ENCODE results near the gene PARP11.

PARP11 gene

DNA sequence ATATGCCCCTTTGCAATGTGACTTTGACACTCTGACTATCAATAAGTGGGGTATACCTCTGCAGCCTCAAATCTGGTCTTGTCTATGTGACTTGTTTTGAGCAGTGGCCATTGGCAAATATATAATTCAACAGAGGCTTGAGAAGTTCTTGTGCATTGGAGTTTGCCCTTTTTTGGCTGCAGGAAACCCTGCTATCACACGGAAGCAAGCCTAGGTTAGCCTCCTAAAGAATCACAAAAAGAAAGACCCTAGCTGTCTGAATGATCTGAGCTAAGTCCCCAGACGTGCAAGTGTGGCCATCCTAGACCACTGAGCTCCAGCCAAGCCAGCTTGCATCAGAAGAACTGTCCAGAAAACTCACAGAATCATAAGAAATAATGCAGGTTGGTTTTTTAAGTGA is 31.8 kb upstream of the PARP11 start:
- Histone ChIP-seq H3K27ac (no peak overlapping the region), H3K27me3 (ENCODE audit: control insufficient read depth, insufficient read depth, low read length) (no peaks in the 10 kb centered on the region), H3K4me1 (peaks cover 3% of the 10 kb centered on the region), H3K9me3 (ENCODE audit: control insufficient read depth, low read length) (no peaks in the 10 kb centered on the region), H3K4me2 (ENCODE audit: low read length) (no peak overlapping the region), H2AFZ (peak overlapping the region; percentile 65), H3K4me3 (ENCODE audit: low read depth, low read length) (no peak overlapping the region), H3K36me3 (ENCODE audit: control insufficient read depth, insufficient read depth, low read length) (no peaks in the 10 kb centered on the region), H3K79me2 (no peaks in the 10 kb centered on the region), H3K9ac (no peak overlapping the region)
- TF ChIP-seq CTCF (IDR thresholded peaks at IDR 0.05) = no peak

- Histone ChIP-seq H3K4me1 (peaks cover 24% of the 10 kb centered on the region), H2AFZ (no peak overlapping the region), H3K27me3 (ENCODE audit: control insufficient read depth, insufficient read depth, low read length) (no peaks in the 10 kb centered on the region), H3K27ac (no peak overlapping the region), H3K4me2 (ENCODE audit: low read length) (no peak overlapping the region), H3K36me3 (ENCODE audit: control insufficient read depth, insufficient read depth, low read length) (no peaks in the 10 kb centered on the region), H3K9me3 (ENCODE audit: control insufficient read depth, low read length) (no peaks in the 10 kb centered on the region), H3K9ac (no peak overlapping the region), H3K4me3 (ENCODE audit: low read depth, low read length) (no peak overlapping the region), H3K79me2 (no peaks in the 10 kb centered on the region)
- no peak for TF ChIP-seq CTCF (IDR thresholded peaks at IDR 0.05)
These were observed 29.7 kb upstream of the PARP11 start for GRCh38 chr12:3902921-3903320.

- TF ChIP-seq CTCF (IDR thresholded peaks at IDR 0.05) = no peak
- Histone ChIP-seq H3K27me3 (ENCODE audit: control insufficient read depth, insufficient read depth, low read length) (no peaks in the 10 kb centered on the region), H2AFZ (no peak overlapping the region), H3K4me3 (ENCODE audit: low read depth, low read length) (no peak overlapping the region), H3K4me2 (ENCODE audit: low read length) (no peak overlapping the region), H3K36me3 (ENCODE audit: control insufficient read depth, insufficient read depth, low read length) (no peaks in the 10 kb centered on the region), H3K27ac (no peak overlapping the region), H3K4me1 (peaks cover 38% of the 10 kb centered on the region), H3K9me3 (ENCODE audit: control insufficient read depth, low read length) (no peaks in the 10 kb centered on the region), H3K79me2 (no peaks in the 10 kb centered on the region), H3K9ac (no peak overlapping the region)
These were observed 27.9 kb upstream of the PARP11 start for GRCh38 chr12:3901116-3901515.

GRCh38 chr12:3898756-3899155 is 25.6 kb upstream of the PARP11 start:
- Histone ChIP-seq H3K27me3 (ENCODE audit: control insufficient read depth, insufficient read depth, low read length) (no peaks in the 10 kb centered on the region), H3K9ac (no peak overlapping the region), H3K4me3 (ENCODE audit: low read depth, low read length) (no peak overlapping the region), H3K4me2 (ENCODE audit: low read length) (no peak overlapping the region), H2AFZ (peak overlapping the region; percentile 53), H3K27ac (peak overlapping the region; percentile 99), H3K79me2 (no peaks in the 10 kb centered on the region), H3K9me3 (ENCODE audit: control insufficient read depth, low read length) (no peaks in the 10 kb centered on the region), H3K4me1 (peaks cover 61% of the 10 kb centered on the region), H3K36me3 (ENCODE audit: control insufficient read depth, insufficient read depth, low read length) (no peaks in the 10 kb centered on the region)
- TF ChIP-seq CTCF (IDR thresholded peaks at IDR 0.05) = no peak

- peak overlapping the region; percentile 99 for H3K27ac ChIP-seq
- H3K79me2 ChIP-seq = no peaks in the 10 kb centered on the region
These were observed 24.3 kb upstream of the PARP11 start for GRCh38 chr12:3897371-3897971.

More at GRCh38 chr12:3897371-3897971, 24.3 kb upstream of the PARP11 start:
- Histone ChIP-seq H3K4me3 (ENCODE audit: low read depth, low read length) (peak overlapping the region; percentile 41), H3K4me1 (peaks cover 69% of the 10 kb centered on the region), H2AFZ (peak overlapping the region; percentile 5), H3K36me3 (ENCODE audit: control insufficient read depth, insufficient read depth, low read length) (no peaks in the 10 kb centered on the region), H3K9ac (no peak overlapping the region), H3K9me3 (ENCODE audit: control insufficient read depth, low read length) (no peaks in the 10 kb centered on the region), H3K27me3 (ENCODE audit: control insufficient read depth, insufficient read depth, low read length) (no peaks in the 10 kb centered on the region), H3K4me2 (ENCODE audit: low read length) (peak overlapping the region; percentile 63)
- no peak for TF ChIP-seq CTCF (IDR thresholded peaks at IDR 0.05)
